ENCODE measurements around the gene TMEM187. TPM values are rescaled to one million over a fixed set of nuclear protein-coding genes. Genes with fewer than 3 reads are reported as not detected.

The TMEM187 gene
- total RNA-seq, 1 donor = 6.9 TPM

- H3K27me3 ChIP-seq (ENCODE audit: insufficient read depth, low read length) = no peaks in the 10 kb centered on the region
- H3K4me3 ChIP-seq (ENCODE audit: insufficient read depth, low read length) = no peak overlapping the region
- TF ChIP-seq CTCF (IDR thresholded peaks at IDR 0.05; ENCODE audit: extremely low read depth, low read depth, low read length) = no peak
- H3K79me2 ChIP-seq (ENCODE audit: insufficient read depth, low read length) = peaks cover 39% of the 10 kb centered on the region
- no peak overlapping the region for H2AFZ ChIP-seq (ENCODE audit: low read length)
- H3K4me2 ChIP-seq (ENCODE audit: insufficient read depth, low read length) = no peak overlapping the region
- H3K4me1 ChIP-seq (ENCODE audit: insufficient read depth, low read length) = peaks cover 4% of the 10 kb centered on the region
- no peaks in the 10 kb centered on the region for H3K9me3 ChIP-seq (ENCODE audit: low read depth, low read length)
- peak; percentile 74 for DNase-seq (ENCODE audit: insufficient read length, low spot score, missing footprints)
- no peak overlapping the region for H3K27ac ChIP-seq (ENCODE audit: low read depth, low read length)
- peaks cover 50% of the 10 kb centered on the region for H3K36me3 ChIP-seq (ENCODE audit: insufficient read depth, low read length)
- peaks cover 5% of the 10 kb centered on the region for H4K20me1 ChIP-seq (ENCODE audit: insufficient read depth, low read length)
These were observed 42.2 kb downstream of the TMEM187 start for GRCh38 chrX:154014429-154015380.

GRCh38 chrX:154015581-154016264 is 43.2 kb downstream of the TMEM187 start:
- no peak overlapping the region for H3K4me3 ChIP-seq (ENCODE audit: insufficient read depth, low read length)
- TF ChIP-seq CTCF (IDR thresholded peaks at IDR 0.05; ENCODE audit: extremely low read depth, low read depth, low read length) = no peak
- peaks cover 5% of the 10 kb centered on the region for H4K20me1 ChIP-seq (ENCODE audit: insufficient read depth, low read length)
- H3K36me3 ChIP-seq (ENCODE audit: insufficient read depth, low read length) = peaks cover 43% of the 10 kb centered on the region
- H3K27me3 ChIP-seq (ENCODE audit: insufficient read depth, low read length) = no peaks in the 10 kb centered on the region
- H3K27ac ChIP-seq (ENCODE audit: low read depth, low read length) = no peak overlapping the region
- H3K4me2 ChIP-seq (ENCODE audit: insufficient read depth, low read length) = no peak overlapping the region
- DNase-seq (ENCODE audit: insufficient read length, low spot score, missing footprints) = peak; percentile 82
- H3K79me2 ChIP-seq (ENCODE audit: insufficient read depth, low read length) = peaks cover 39% of the 10 kb centered on the region
- no peaks in the 10 kb centered on the region for H3K9me3 ChIP-seq (ENCODE audit: low read depth, low read length)
- no peak overlapping the region for H2AFZ ChIP-seq (ENCODE audit: low read length)
- H3K4me1 ChIP-seq (ENCODE audit: insufficient read depth, low read length) = peaks cover 7% of the 10 kb centered on the region

- Histone ChIP-seq H3K9me3 (ENCODE audit: low read depth, low read length) (no peaks in the 10 kb centered on the region), H3K4me1 (ENCODE audit: insufficient read depth, low read length) (peaks cover 15% of the 10 kb centered on the region), H3K27ac (ENCODE audit: low read depth, low read length) (no peak overlapping the region), H2AFZ (ENCODE audit: low read length) (no peak overlapping the region), H3K27me3 (ENCODE audit: insufficient read depth, low read length) (no peaks in the 10 kb centered on the region), H3K4me3 (ENCODE audit: insufficient read depth, low read length) (no peak overlapping the region), H3K4me2 (ENCODE audit: insufficient read depth, low read length) (no peak overlapping the region), H3K36me3 (ENCODE audit: insufficient read depth, low read length) (peaks cover 37% of the 10 kb centered on the region), H4K20me1 (ENCODE audit: insufficient read depth, low read length) (peaks cover 5% of the 10 kb centered on the region), H3K79me2 (ENCODE audit: insufficient read depth, low read length) (peaks cover 41% of the 10 kb centered on the region)
- no peak for TF ChIP-seq CTCF (IDR thresholded peaks at IDR 0.05; ENCODE audit: extremely low read depth, low read depth, low read length)
- DNase-seq (ENCODE audit: insufficient read length, low spot score, missing footprints) = peak; percentile 77
These were observed 44.0 kb downstream of the TMEM187 start for GRCh38 chrX:154016366-154017076.

All from osteoblast (primary cell).